Right lobe of liver (tissue), 4 donors: ENCODE data around the gene MLXIPL.

Experiments used
- CTCF ChIP-seq, 4 donors: fragments of 200-600 bp in 3 of 4; fragments of 450-650 bp in 1 of 4; IDR thresholded peaks; one replicate each; pipeline versions ENCODE4 v1.5.1 to v1.8.0; 2016 to 2022; ENCODE audit warnings: antibody characterized with exemption in 4 of 4, mild to moderate bottlenecking in 2 of 4
- POLR2A ChIP-seq: fragments of 450-650 bp; IDR thresholded peaks from one replicate; pipeline ENCODE4 v1.6.1; 2017; ENCODE audit warnings: antibody characterized with exemption, mild to moderate bottlenecking
- donor health status: DM: no; HTN: no; CAD: no.
- donor health status: DM: no; HTN: no; CAD: no.
- donor health status: DM: no; HTN: yes; CAD: no.

GRCh38 chr7:73585196-73585595 is 39.1 kb downstream of the MLXIPL start:
- no peak for TF ChIP-seq CTCF (IDR thresholded peaks at IDR 0.05)
- TF ChIP-seq POLR2A, result no peak
